Omental fat pad (tissue), 4 donors: ENCODE measurements around the gene MT1B. TPM values are rescaled to one million over a fixed set of nuclear protein-coding genes. Genes with fewer than 3 reads are reported as not detected.

ENCODE experiments used
- ATAC-seq: fragments of 150-250 bp; one replicate; pipeline ENCODE4 v1.9.1; 2016; ENCODE audit warnings: mild to moderate bottlenecking, moderate library complexity; ENCODE audit not compliant: low FRiP score
- DNase-seq: peaks from one replicate; pipeline ENCODE4 v3.0.0-alpha.2; 2019; ENCODE audit warnings: low spot score
- total RNA-seq, 4 donors: library from RNA; depleted of rRNA; stranded (reverse); fragments of >200 nt; gene quantifications; one replicate each; pipeline ENCODE4 v1.1.0, GENCODE V29; 2016
- TF ChIP-seq, protein P1 (sequence below), 3 donors: fragments of 450-650 bp; IDR thresholded peaks; one replicate each; pipeline ENCODE4 v1.5.1; 2016 to 2017; ENCODE audit warnings: antibody characterized with exemption in 3 of 3, mild to moderate bottlenecking in 3 of 3, moderate library complexity in 2 of 3

Gene MT1B
- total RNA-seq, 4 donors from 2014 or later = not detected

DNA sequence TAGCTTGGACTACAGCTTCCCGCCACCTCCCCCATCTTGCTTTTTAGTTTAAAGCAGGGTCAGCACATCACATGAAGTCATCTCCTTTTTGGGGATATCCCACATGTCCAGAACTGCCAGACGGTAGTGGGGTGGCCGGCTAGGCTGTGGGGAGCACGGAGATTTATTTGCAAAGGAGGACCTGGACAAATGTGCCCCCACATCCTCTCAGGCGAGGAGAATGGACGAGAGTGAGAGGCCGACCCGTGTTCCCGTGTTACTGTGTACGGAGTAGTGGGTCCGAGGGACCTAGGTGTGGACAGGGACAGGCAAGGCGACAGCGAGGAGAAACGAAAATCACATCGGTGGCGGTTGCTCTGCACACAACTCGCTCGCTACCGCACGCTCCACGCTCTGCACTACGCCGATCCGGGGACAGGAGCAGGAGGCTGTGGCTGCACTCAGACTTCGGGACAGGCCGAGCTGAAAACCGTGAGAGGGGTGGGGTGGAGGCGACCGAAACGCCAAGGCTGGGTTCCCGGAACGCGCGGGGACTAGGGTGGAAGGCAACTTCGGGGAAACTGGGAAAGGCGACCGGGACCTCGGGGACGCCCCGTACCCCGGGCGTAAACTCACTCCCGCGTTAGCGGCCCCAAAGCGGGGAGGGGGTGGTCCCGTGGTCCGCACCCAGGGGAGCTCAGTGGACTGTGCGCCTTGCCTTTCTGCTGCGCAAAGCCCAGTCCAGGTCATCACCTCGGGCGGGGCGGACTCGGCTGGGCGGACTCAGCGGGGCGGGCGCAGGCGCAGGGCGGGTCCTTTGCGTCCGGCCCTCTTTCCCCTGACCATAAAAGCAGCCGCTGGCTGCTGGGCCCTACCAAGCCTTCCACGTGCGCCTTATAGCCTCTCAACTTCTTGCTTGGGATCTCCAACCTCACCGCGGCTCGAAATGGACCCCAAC is 13.6 kb upstream of the MT1B start, which contains the start of gene MT1A:
MT1A (plus strand) TSS at position 853 of the 937 bp plus-strand sequence; CDS start at position 926, 73 bp downstream.
- ATAC-seq = peak; percentile 60
- no peak for DNase-seq
- TF ChIP-seq, protein P1, sequence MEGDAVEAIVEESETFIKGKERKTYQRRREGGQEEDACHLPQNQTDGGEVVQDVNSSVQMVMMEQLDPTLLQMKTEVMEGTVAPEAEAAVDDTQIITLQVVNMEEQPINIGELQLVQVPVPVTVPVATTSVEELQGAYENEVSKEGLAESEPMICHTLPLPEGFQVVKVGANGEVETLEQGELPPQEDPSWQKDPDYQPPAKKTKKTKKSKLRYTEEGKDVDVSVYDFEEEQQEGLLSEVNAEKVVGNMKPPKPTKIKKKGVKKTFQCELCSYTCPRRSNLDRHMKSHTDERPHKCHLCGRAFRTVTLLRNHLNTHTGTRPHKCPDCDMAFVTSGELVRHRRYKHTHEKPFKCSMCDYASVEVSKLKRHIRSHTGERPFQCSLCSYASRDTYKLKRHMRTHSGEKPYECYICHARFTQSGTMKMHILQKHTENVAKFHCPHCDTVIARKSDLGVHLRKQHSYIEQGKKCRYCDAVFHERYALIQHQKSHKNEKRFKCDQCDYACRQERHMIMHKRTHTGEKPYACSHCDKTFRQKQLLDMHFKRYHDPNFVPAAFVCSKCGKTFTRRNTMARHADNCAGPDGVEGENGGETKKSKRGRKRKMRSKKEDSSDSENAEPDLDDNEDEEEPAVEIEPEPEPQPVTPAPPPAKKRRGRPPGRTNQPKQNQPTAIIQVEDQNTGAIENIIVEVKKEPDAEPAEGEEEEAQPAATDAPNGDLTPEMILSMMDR (IDR thresholded peaks at IDR 0.05) = no peak

DNA sequence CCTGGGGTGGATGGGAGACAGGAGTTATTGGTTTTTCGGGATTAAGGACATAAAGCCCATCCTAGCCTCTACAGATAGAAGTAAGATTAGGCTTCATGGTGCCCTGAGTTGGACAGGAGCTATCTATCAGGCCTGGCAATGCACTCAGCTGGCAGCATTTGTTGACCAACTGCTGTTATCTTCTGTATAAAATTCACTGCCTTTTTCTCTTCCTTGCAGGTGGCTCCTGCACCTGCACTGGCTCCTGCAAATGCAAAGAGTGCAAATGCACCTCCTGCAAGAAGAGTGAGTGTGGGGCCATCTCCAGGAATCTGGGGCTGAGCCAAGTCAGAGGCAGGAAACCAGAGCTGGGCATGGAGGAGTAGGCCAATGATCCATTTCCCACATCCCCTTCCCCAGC is 12.6 kb upstream of the MT1B start:
- ATAC-seq = no peak

DNA sequence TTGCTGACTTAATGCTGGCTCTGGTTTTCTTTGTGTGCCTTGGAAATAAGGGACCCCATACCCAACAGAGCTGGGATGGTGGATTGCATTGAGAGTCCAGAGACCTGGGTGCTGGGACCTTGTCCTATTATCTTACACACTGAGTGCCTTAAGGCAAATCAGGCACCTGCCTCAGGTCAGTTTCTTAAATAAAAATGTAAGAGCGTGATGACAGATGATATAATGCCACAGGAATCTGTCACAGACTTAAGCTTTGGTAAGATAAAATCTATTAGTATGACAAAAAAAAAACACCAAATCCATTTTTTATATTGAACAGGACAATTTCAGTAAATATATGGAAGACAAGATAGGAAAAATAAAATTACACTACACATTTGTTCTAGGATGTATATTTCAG is 11.6 kb upstream of the MT1B start:
- TF ChIP-seq, protein P1 (IDR thresholded peaks at IDR 0.05) = no peak
- DNase-seq = no peak
- no peak for ATAC-seq

More for the DNA sequence above, 12.6 kb upstream of the MT1B start:
- no peak for DNase-seq
- TF ChIP-seq, protein P1 (IDR thresholded peaks at IDR 0.05) = no peak

DNA sequence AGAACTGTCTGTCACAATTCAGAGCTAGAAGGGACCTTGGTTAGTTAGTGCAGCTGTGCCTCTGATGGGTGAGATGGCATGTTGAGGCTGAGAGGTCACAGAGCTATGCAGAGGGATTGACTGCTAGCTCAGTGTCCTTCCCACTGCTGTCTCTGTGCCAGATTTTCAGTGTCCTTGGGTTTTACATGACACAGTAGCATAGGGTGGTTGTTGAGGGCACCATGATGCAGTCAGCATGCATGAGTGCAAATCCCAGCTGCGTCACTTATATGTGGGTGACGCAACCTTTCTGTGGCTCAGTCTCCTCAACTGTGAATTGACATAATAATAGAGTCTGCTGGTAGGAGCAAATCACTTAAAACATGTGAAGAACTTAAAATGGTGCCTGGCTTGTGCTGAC is 10.5 kb upstream of the MT1B start:
- TF ChIP-seq, protein P1 (IDR thresholded peaks at IDR 0.05) = no peak
- ATAC-seq = no peak
- no peak for DNase-seq

DNA sequence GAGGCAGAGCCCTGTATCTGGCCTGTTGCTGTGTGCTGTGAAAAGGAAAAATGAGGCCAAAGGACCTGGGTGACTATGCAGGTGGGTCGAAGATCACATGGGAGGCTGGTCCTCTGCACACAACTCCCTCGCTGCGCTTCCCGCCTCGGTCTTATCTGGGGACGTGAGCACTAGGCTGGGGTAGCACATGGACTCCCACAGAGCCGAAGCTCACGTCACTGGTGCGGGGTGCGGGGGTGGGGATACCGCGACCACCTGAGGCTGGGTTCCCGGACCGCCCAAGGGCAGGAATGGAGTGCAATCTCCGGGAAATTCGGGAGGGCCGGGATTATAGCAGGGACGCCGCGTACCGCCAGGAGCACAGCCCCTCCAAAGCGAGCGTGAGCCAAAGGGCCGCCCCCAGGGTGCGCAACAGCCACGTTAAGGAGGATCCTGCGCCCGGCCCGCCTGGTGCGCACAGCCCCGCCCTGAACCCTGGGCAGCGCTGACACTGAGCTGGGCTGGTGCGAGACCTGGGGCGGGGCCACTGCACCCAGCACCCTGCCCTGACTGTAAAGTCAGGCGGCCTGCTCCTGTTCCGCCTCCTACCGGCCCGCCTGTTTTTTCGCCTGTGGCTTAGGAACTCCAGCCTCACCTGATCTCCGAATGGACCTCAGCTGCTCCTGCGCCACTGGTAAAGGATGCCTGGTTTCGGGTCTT is 8.5 kb upstream of the MT1B start:
- DNase-seq (peak; percentile 68), ATAC-seq (peak; percentile 95)
- TF ChIP-seq, protein P1 (IDR thresholded peaks at IDR 0.05) = no peak

DNA sequence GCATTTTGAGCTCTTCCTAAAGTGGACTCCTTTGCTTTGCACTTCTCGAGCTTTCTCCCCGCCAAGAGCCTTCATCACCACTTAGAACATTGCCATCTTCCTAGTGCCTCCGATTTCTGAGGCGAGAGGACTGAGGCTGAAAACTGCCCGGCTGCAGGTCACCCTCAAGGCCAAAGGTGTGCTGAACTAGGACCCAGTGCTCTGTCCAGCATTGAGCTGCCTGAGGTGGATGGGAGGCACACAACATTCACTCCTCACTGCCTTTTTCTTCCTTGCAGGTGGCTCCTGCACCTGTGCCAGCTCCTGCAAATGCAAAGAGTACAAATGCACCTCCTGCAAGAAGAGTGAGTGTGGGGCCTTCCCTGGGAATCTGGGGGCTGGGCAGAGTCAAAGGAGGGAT is 7.9 kb upstream of the MT1B start:
- ATAC-seq (no peak), DNase-seq (no peak)
- TF ChIP-seq, protein P1 (IDR thresholded peaks at IDR 0.05) = no peak
